GM10248 (cell line): ENCODE results near the gene SLC22A1.
A peak's percentile ranks its signal among the peaks of the same experiment; 100 is the strongest.
"Not testable (repeated sequence)": the region's sequence is repeated elsewhere in the genome, so short reads cannot be mapped to it uniquely, and the experiment has no call there.

Experiments used
- CTCF ChIA-PET: fragments of 300-600 bp; sonication (Branson Sonifier 250); formaldehyde crosslinking; extraction: SDS; loops from one replicate; lab custom pipeline; 2021; ENCODE audit warnings: antibody characterized with exemption; lab: Yijun Ruan, JAX
- POLR2A ChIA-PET: fragments of 350-650 bp; sonication (Branson Sonifier 250); formaldehyde crosslinking; extraction: SDS; loops from one replicate; lab custom pipeline; 2020; ENCODE audit warnings: antibody characterized with exemption; lab: Yijun Ruan, JAX
- DNase-seq: peaks from one replicate; pipeline ENCODE4 v3.0.0; 2012; ENCODE audit errors: extremely low spot score
- CTCF ChIP-seq: IDR thresholded peaks from 2 replicates; pipeline ENCODE4 v1.5.1; 2012; ENCODE audit warnings: mild to moderate bottlenecking, low read depth; ENCODE audit errors: extremely low read depth, missing control alignments, control extremely low read depth

Gene SLC22A1

GRCh38 chr6:160085713-160086505 lies 35.7 kb upstream of the SLC22A1 start:
- POLR2A ChIA-PET = no interaction called here
- CTCF ChIA-PET = no interaction called here
- no peak for DNase-seq
- TF ChIP-seq CTCF = no peak

DNA sequence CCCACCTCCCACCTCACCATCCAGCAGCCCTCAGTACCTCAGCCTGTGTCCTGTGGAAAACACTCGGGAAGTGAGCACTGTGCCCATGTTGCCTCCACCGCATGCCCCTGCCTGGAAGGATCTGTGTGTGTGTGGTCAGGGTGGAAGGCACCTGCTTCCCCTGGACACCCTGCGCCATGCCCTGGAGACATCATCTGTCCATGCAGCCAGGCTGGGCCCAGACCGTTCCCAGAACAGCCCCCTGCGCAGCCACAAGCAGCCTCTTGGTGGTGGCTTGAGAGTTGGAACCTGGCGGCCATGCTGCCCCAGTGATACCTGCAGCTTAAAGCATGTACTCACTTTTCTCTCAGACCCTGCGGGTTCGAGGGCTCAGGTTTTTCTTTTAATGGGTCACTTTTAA lies 34.9 kb upstream of the SLC22A1 start:
- TF ChIP-seq CTCF = no peak
- POLR2A ChIA-PET = no interaction called here
- CTCF ChIA-PET = interaction anchor here (1.1 to 2.7 kb wide), 3 partner anchors 9 to 369 kb away, joined by 3 to 14 read pairs (median 7); no protein-coding TSS in a partner anchor
- no peak for DNase-seq

- peak; percentile 34 for TF ChIP-seq CTCF
- DNase-seq = no peak
- CTCF ChIA-PET = interaction anchor here (1.0 to 2.7 kb wide), 7 partner anchors 8 to 445 kb away, joined by 3 to 14 read pairs (median 5); no protein-coding TSS in a partner anchor
- POLR2A ChIA-PET = no interaction called here
These were observed 33.4 kb upstream of the SLC22A1 start for GRCh38 chr6:160088069-160088783.

GRCh38 chr6:160088784-160089533 lies 32.7 kb upstream of the SLC22A1 start:
- CTCF ChIA-PET = interaction anchor here (1.0 to 2.7 kb wide), 6 partner anchors 9 to 445 kb away, joined by 3 to 14 read pairs (median 4); no protein-coding TSS in a partner anchor
- POLR2A ChIA-PET = no interaction called here
- TF ChIP-seq CTCF = no peak
- no peak for DNase-seq

DNA sequence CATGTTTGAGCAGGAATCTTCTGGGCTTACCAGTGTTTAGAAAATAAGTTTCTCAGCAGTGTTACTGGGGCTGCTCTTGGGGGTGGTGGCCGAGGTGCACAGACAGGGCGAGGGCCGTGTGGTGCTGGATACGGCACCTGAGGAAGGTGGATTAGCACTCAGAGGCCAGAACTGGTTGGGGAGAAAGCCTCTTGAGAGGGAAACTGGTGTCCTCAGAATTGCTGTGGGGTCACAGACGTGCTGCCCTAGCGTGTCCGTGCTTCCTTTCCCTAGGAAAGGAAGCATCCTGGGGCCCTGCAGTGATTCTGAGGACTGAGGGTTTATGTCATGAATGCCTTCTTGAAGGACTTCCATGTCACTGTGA lies 32.1 kb upstream of the SLC22A1 start:
- POLR2A ChIA-PET = no interaction called here
- DNase-seq = no peak
- no peak for TF ChIP-seq CTCF
- CTCF ChIA-PET = interaction anchor here (2.0 to 2.7 kb wide), 2 partner anchors 366 to 444 kb away, joined by 4 to 14 read pairs; no protein-coding TSS in a partner anchor

DNA sequence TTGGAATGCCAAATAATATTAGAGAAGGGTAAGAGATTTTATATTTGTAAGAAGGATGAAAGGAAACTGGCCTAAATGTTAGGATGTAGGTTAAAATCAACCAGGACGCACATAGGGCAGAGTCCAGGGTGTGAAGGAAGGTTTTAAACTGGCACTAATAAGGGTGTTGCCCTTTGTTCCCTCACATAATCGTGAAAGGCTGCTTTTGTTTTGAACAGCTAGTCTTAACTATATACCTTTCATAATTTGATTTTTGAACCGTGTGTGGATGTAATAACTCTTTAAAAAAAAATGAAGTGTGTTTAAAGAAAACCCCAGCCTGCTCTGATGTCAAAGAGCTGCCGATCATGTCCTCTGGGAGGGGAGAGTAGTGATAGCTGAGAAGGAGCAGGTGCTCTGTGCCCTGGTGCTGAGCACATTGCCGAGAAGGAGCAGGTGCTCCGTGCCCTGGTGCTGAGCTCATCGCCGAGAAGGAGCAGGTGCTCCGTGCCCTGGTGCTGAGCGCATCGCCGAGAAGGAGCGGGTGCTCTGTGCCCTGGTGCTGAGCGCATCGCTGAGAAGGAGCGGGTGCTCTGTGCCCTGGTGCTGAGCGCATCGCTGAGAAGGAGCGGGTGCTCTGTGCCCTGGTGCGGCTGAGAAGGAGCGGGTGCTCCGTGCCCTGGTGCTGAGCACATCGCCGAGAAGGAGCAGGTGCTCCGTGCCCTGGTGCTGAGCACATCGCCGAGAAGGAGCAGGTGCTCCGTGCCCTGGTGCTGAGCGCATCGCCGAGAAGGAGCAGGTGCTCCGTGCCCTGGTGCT lies 31.0 kb upstream of the SLC22A1 start:
- CTCF ChIA-PET = interaction anchor here (1.2 kb wide), 1 partner anchor 11 kb away, joined by 5 read pairs; no protein-coding TSS in a partner anchor
- DNase-seq, POLR2A ChIA-PET: not testable (repeated sequence)

GRCh38 chr6:160092176-160092575 lies 29.4 kb upstream of the SLC22A1 start:
- POLR2A ChIA-PET, DNase-seq: not testable (repeated sequence)
- CTCF ChIA-PET = interaction anchor here (1.1 to 1.4 kb wide), 2 partner anchors 10 to 46 kb away, joined by 3 read pairs; no protein-coding TSS in a partner anchor
